Esophagus muscularis mucosa (tissue), 4 donors: ENCODE results near the gene REL. TPM values are rescaled to one million over a fixed set of nuclear protein-coding genes. Genes with fewer than 3 reads are reported as not detected.

Experiments used
- DNase-seq: peaks from one replicate; pipeline ENCODE4 v3.0.0-alpha.2; 2017; ENCODE audit errors: extremely low spot score
- H3K27ac ChIP-seq, 4 donors: fragments of 200-600 bp; sonication (generic); replicated peaks in 1 of 4; 1 replicate in 3 of 4; 2 replicates in 1 of 4; pipeline ENCODE4 v1.5.1; 2016 to 2019; ENCODE audit warnings: mild to moderate bottlenecking in 1 of 4
- H3K27me3 ChIP-seq, 4 donors: fragments of 200-600 bp; sonication (generic); one replicate each; pipeline versions ENCODE4 v1.5.1 to v1.6.0; 2016 to 2019
- H3K36me3 ChIP-seq, 4 donors: fragments of 200-600 bp; sonication (generic); one replicate each; pipeline ENCODE4 v1.5.1; 2016 to 2019
- H3K4me1 ChIP-seq, 4 donors: fragments of 200-600 bp; sonication (generic); one replicate each; pipeline ENCODE4 v1.5.1; 2016 to 2019
- H3K4me3 ChIP-seq, 4 donors: fragments of 200-600 bp; sonication (generic); 1 replicate in 2 of 4; 2 replicates in 2 of 4; pipeline ENCODE4 v1.5.1; 2016 to 2019; ENCODE audit warnings: mild to moderate bottlenecking in 4 of 4, moderate library complexity in 1 of 4
- H3K9me3 ChIP-seq, 4 donors: fragments of 200-600 bp; sonication (generic); 1 replicate in 3 of 4; 2 replicates in 1 of 4; pipeline ENCODE4 v1.5.1; 2016 to 2019
- EP300 ChIP-seq: sonication (generic); formaldehyde crosslinking; IDR thresholded peaks from one replicate; pipeline ENCODE4 v1.6.1; 2017; ENCODE audit warnings: antibody characterized with exemption
- POLR2A ChIP-seq: fragments of 450-650 bp; IDR thresholded peaks from one replicate; pipeline ENCODE4 v1.6.1; 2017; ENCODE audit warnings: antibody characterized with exemption, moderate library complexity, mild to moderate bottlenecking, low read depth
- POLR2AphosphoS5 ChIP-seq, 2 donors: sonication (generic); formaldehyde crosslinking; IDR thresholded peaks; one replicate each; pipeline ENCODE4 v1.6.1; 2017; ENCODE audit warnings: antibody characterized with exemption in 2 of 2
- WGBS: methylation state at CpG from one replicate; pipeline ENCODE4 v1.1.5; 2018; 5-methylcytosine and 5-hydroxymethylcytosine counted together
- intact Hi-C: fragments of 100-400 bp; cut with DNase I; formaldehyde crosslinking; loops from one replicate; pipeline ENCODE4 v1.15.1; 2023
- total RNA-seq, 4 donors: library from RNA; depleted of rRNA; stranded (reverse); fragments of >200 nt; gene quantifications; one replicate each; pipeline versions ENCODE4 v1.1.0 to v1.2.1, GENCODE V29; 2016
- TF ChIP-seq, protein P1 (sequence below), 3 experiments: fragments of 200-600 bp in 2 of 3; fragments of 450-650 bp in 1 of 3; sonication (generic) in 2 of 3; IDR thresholded peaks; one replicate each; pipeline ENCODE4 v1.5.1; 2017 to 2019; ENCODE audit warnings: antibody characterized with exemption in 3 of 3, mild to moderate bottlenecking in 2 of 3, moderate library complexity in 1 of 3

REL gene
- total RNA-seq, 4 donors from 2014 or later: 9.1 to 16.2 (median 9.5) TPM

GRCh38 chr2:60836491-60836890 lies 44.9 kb upstream of the REL start:
- H3K36me3 ChIP-seq: no peaks in the 10 kb centered on the region
- H3K4me3 ChIP-seq: no peak overlapping the region
- H3K4me1 ChIP-seq: no peaks in the 10 kb centered on the region
- H3K27ac ChIP-seq: no peak overlapping the region
- intact Hi-C loops: no loop called here
- no peaks in the 10 kb centered on the region for H3K9me3 ChIP-seq
- WGBS: 70% methylated on average over 3 of the region's 3 CpGs
- TF ChIP-seq EP300 (no peak), POLR2A (no peak), POLR2AphosphoS5 (IDR thresholded peaks at IDR 0.05) (no peak)
- TF ChIP-seq, protein P1, sequence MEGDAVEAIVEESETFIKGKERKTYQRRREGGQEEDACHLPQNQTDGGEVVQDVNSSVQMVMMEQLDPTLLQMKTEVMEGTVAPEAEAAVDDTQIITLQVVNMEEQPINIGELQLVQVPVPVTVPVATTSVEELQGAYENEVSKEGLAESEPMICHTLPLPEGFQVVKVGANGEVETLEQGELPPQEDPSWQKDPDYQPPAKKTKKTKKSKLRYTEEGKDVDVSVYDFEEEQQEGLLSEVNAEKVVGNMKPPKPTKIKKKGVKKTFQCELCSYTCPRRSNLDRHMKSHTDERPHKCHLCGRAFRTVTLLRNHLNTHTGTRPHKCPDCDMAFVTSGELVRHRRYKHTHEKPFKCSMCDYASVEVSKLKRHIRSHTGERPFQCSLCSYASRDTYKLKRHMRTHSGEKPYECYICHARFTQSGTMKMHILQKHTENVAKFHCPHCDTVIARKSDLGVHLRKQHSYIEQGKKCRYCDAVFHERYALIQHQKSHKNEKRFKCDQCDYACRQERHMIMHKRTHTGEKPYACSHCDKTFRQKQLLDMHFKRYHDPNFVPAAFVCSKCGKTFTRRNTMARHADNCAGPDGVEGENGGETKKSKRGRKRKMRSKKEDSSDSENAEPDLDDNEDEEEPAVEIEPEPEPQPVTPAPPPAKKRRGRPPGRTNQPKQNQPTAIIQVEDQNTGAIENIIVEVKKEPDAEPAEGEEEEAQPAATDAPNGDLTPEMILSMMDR (IDR thresholded peaks at IDR 0.05): no peak
- peaks cover 0 to 5% (median 0%) of the 10 kb centered on the region in 4 donors for H3K27me3 ChIP-seq
- no peak for DNase-seq

GRCh38 chr2:60837123-60837522 lies 44.3 kb upstream of the REL start:
- intact Hi-C loops: no loop called here
- no peaks in the 10 kb centered on the region for H3K9me3 ChIP-seq
- WGBS: 86% methylated on average over 1 of the region's 1 CpG
- peaks cover 0 to 5% (median 0%) of the 10 kb centered on the region in 4 donors for H3K27me3 ChIP-seq
- H3K4me3 ChIP-seq: no peak overlapping the region
- no peaks in the 10 kb centered on the region for H3K4me1 ChIP-seq
- DNase-seq: no peak
- H3K36me3 ChIP-seq: no peaks in the 10 kb centered on the region
- no peak overlapping the region for H3K27ac ChIP-seq
- TF ChIP-seq POLR2AphosphoS5 (IDR thresholded peaks at IDR 0.05) (no peak), POLR2A (no peak), EP300 (no peak)
- TF ChIP-seq, protein P1 (IDR thresholded peaks at IDR 0.05): no peak

DNA sequence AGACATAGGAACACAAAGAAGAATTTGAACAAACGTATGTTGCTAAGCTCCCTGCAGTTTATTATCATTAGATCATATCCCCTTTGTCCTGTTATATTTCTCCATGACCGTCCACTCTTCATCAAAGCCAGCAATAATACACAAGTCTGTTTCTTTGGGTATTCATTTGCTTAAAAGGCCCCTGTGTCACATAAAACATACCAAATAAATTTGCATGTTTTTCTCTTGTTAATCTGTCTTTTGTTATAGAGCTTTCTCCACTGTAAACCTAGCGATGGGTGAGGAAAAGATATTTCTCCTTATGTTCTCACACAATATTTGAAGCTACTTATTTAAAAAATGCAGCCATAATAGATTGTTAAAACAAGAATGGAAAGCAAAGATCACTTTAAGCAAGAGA lies 42.9 kb upstream of the REL start:
- Histone ChIP-seq H3K4me1 (no peaks in the 10 kb centered on the region), H3K36me3 (no peaks in the 10 kb centered on the region), H3K27ac (no peak overlapping the region), H3K9me3 (no peaks in the 10 kb centered on the region), H3K4me3 (no peak overlapping the region), H3K27me3 (peaks cover 0 to 5% (median 0%) of the 10 kb centered on the region in 4 donors)
- intact Hi-C loops: no loop called here
- TF ChIP-seq EP300 (no peak), POLR2AphosphoS5 (IDR thresholded peaks at IDR 0.05) (no peak), POLR2A (no peak)
- TF ChIP-seq, protein P1 (IDR thresholded peaks at IDR 0.05): no peak
- WGBS: 80% methylated on average over 3 of the region's 3 CpGs
- DNase-seq: no peak

DNA sequence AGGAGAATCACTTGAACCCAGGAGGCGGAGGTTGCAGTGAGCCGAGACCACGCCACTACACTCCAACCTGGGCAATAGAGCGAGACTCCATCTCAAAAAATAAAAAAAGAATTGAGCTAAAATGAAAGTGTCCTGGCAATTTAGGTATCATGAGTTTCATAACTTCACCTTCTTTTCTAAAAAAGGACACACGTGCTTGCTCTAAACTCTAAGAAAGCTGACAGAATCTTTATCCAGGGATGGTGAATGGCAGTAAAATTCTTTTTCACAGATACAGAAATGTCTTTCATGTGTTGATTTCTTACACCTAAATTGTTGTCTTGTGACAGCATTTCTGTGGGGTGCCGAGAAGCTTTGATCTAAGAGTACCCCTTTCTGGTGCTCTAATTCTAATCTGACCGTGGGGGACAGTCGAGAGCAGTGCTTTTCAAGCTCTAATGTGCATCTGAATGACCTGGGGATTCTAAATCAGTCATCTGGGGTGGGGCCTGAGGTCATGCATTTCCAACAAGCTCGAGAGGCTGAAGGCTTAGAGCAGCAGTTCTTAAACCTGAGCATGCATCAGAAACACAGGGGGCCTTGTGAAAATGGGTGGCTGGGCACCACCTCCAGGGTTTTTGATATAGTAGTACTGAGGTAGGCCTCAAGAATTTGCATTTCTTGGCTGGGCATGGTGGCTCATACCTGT lies 42.1 kb upstream of the REL start:
- H3K27ac ChIP-seq: no peak overlapping the region
- no peak overlapping the region for H3K4me3 ChIP-seq
- H3K36me3 ChIP-seq: no peaks in the 10 kb centered on the region
- H3K4me1 ChIP-seq: no peaks in the 10 kb centered on the region
- H3K27me3 ChIP-seq: peaks cover 0 to 4% (median 0%) of the 10 kb centered on the region in 4 donors
- intact Hi-C loops: no loop called here
- no peak for DNase-seq
- no peak for TF ChIP-seq POLR2AphosphoS5 (IDR thresholded peaks at IDR 0.05)
- TF ChIP-seq, protein P1 (IDR thresholded peaks at IDR 0.05): no peak
- no peak for TF ChIP-seq POLR2A
- TF ChIP-seq EP300: no peak
- H3K9me3 ChIP-seq: no peaks in the 10 kb centered on the region
- 93% methylated on average over 9 of the region's 9 CpGs for WGBS

DNA sequence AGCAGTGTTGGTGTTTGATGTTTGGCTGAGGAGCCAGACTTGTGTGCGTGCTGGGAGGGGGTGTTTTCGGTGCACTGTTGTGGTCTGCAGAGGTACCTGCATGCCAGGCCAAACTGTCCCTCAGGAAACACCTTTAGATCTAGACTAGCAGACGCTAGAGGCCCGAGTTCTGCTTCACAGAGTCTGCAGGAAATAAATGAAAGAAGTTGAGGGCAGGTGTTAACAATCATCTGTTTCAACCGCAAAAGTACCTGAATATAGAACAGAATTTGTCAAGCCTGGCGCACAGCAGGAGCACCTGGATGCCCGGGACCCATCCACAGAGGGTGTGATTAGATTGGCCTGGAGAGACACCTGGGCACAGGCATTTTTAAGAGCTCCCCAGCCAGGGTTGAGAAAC lies 40.5 kb upstream of the REL start:
- intact Hi-C loops: no loop called here
- no peaks in the 10 kb centered on the region for H3K36me3 ChIP-seq
- H3K4me3 ChIP-seq: no peak overlapping the region
- no peak overlapping the region for H3K27ac ChIP-seq
- WGBS: 58% methylated on average over 7 of the region's 7 CpGs
- H3K4me1 ChIP-seq: no peaks in the 10 kb centered on the region
- no peaks in the 10 kb centered on the region for H3K27me3 ChIP-seq
- H3K9me3 ChIP-seq: no peaks in the 10 kb centered on the region
- TF ChIP-seq POLR2A (no peak), EP300 (no peak), POLR2AphosphoS5 (IDR thresholded peaks at IDR 0.05) (no peak)
- TF ChIP-seq, protein P1 (IDR thresholded peaks at IDR 0.05): no peak
- no peak for DNase-seq
